SJSA1 (cell line): Measurements from ENCODE around the gene AKNA. TPM values are rescaled to one million over a fixed set of nuclear protein-coding genes. Genes with fewer than 3 reads are reported as not detected.

Experiments
- DNase-seq, 2 experiments: peaks; one replicate each; pipeline ENCODE4 v3.0.0-alpha.2; 2015 to 2020; ENCODE audit warnings: low spot score in 2 of 2, low read depth in 1 of 2
- H3K27ac ChIP-seq: fragments of 250-450 bp; sonication (Bioruptor Pico); 2 replicates; pipeline ENCODE4 v1.5.1; 2020; ENCODE audit warnings: mild to moderate bottlenecking, moderate library complexity
- H3K27me3 ChIP-seq: fragments of 250-450 bp; sonication (Bioruptor Pico); replicated peaks from 2 replicates; pipeline ENCODE4 v1.5.1; 2020; ENCODE audit warnings: mild to moderate bottlenecking, moderate library complexity
- H3K36me3 ChIP-seq: fragments of 250-450 bp; sonication (Bioruptor Pico); 2 replicates; pipeline ENCODE4 v1.5.1; 2020; ENCODE audit warnings: mild to moderate bottlenecking
- H3K4me1 ChIP-seq: fragments of 250-450 bp; sonication (Bioruptor Pico); replicated peaks from 2 replicates; pipeline ENCODE4 v1.6.1; 2021; ENCODE audit warnings: mild to moderate bottlenecking
- H3K4me3 ChIP-seq: fragments of 250-450 bp; sonication (Bioruptor Pico); 2 replicates; pipeline ENCODE4 v1.5.1; 2020; ENCODE audit warnings: mild to moderate bottlenecking
- H3K9me3 ChIP-seq: fragments of 250-450 bp; sonication (Bioruptor Pico); replicated peaks from 2 replicates; pipeline ENCODE4 v1.5.1; 2020; ENCODE audit warnings: mild to moderate bottlenecking
- total RNA-seq: library from RNA; depleted of rRNA; stranded (reverse); fragments of >200 nt; shearing (Covaris generic); gene quantifications from 2 replicates; pipeline ENCODE4 v1.2.3, GENCODE V29; 2014

AKNA gene
- total RNA-seq, 1 experiment from 2014 or later, result 4.8 TPM

- 0 out of 2 replicates have a peak, but pooled peaks cover under 1% of the 10 kb centered on the region for H3K36me3 ChIP-seq
- H3K27me3 ChIP-seq, result no peaks in the 10 kb centered on the region
- no peak overlapping the region for H3K4me3 ChIP-seq
- DNase-seq, result no peak
- H3K9me3 ChIP-seq, result no peaks in the 10 kb centered on the region
- H3K4me1 ChIP-seq, result no peaks in the 10 kb centered on the region
- H3K27ac ChIP-seq, result no peak overlapping the region
These were observed 14.8 kb downstream of the AKNA start for GRCh38 chr9:114372921-114373448.

GRCh38 chr9:114371973-114372917 is 15.5 kb downstream of the AKNA start:
- no peak for DNase-seq

GRCh38 chr9:114371343-114371944 is 16.3 kb downstream of the AKNA start:
- H3K4me3 ChIP-seq, result no peak overlapping the region

More at GRCh38 chr9:114371973-114372917, 15.5 kb downstream of the AKNA start:
- Histone ChIP-seq H3K4me3 (no peak overlapping the region), H3K27ac (no peak overlapping the region), H3K4me1 (peaks cover 2% of the 10 kb centered on the region), H3K27me3 (no peaks in the 10 kb centered on the region), H3K36me3 (peaks cover 6% of the 10 kb centered on the region; the same call in 1 of the 2 replicates), H3K9me3 (no peaks in the 10 kb centered on the region)

GRCh38 chr9:114370968-114371320 is 16.8 kb downstream of the AKNA start:
- Histone ChIP-seq H3K9me3 (no peaks in the 10 kb centered on the region), H3K27me3 (no peaks in the 10 kb centered on the region), H3K27ac (no peak overlapping the region), H3K4me1 (peaks cover 13% of the 10 kb centered on the region), H3K4me3 (no peak overlapping the region), H3K36me3 (peaks cover 11% of the 10 kb centered on the region; the same call in 1 of the 2 replicates)
- no peak for DNase-seq

More at GRCh38 chr9:114371343-114371944, 16.3 kb downstream of the AKNA start:
- Histone ChIP-seq H3K27me3 (no peaks in the 10 kb centered on the region), H3K4me1 (peaks cover 10% of the 10 kb centered on the region), H3K36me3 (peaks cover 11% of the 10 kb centered on the region; the same call in 1 of the 2 replicates), H3K9me3 (no peaks in the 10 kb centered on the region), H3K27ac (no peak overlapping the region)
- DNase-seq, result no peak

GRCh38 chr9:114370251-114370967 is 17.4 kb downstream of the AKNA start:
- no peak overlapping the region for H3K27ac ChIP-seq
- no peak for DNase-seq
- H3K4me1 ChIP-seq, result peaks cover 17% of the 10 kb centered on the region
- H3K4me3 ChIP-seq, result no peak overlapping the region
- H3K36me3 ChIP-seq, result peaks cover 11% of the 10 kb centered on the region; the same call in 1 of the 2 replicates
- no peaks in the 10 kb centered on the region for H3K9me3 ChIP-seq
- H3K27me3 ChIP-seq, result no peaks in the 10 kb centered on the region

GRCh38 chr9:114369216-114370130 is 18.3 kb downstream of the AKNA start:
- DNase-seq, result no peak
- peaks cover 21% of the 10 kb centered on the region for H3K4me1 ChIP-seq
- H3K27ac ChIP-seq, result no peak overlapping the region
- H3K27me3 ChIP-seq, result no peaks in the 10 kb centered on the region
- H3K36me3 ChIP-seq, result peaks cover 18% of the 10 kb centered on the region
- H3K9me3 ChIP-seq, result no peaks in the 10 kb centered on the region
- no peak overlapping the region for H3K4me3 ChIP-seq

- no peaks in the 10 kb centered on the region for H3K9me3 ChIP-seq
- H3K27me3 ChIP-seq, result no peaks in the 10 kb centered on the region
- no peak for DNase-seq
- H3K27ac ChIP-seq, result no peak overlapping the region
- peaks cover 20% of the 10 kb centered on the region for H3K36me3 ChIP-seq
- H3K4me1 ChIP-seq, result peaks cover 24% of the 10 kb centered on the region
- no peak overlapping the region for H3K4me3 ChIP-seq
These were observed 19.8 kb downstream of the AKNA start for GRCh38 chr9:114367772-114368569.

- H3K4me1 ChIP-seq, result peaks cover 24% of the 10 kb centered on the region
- H3K27ac ChIP-seq, result no peak overlapping the region
- DNase-seq, result no peak
These were observed 20.4 kb downstream of the AKNA start for GRCh38 chr9:114367366-114367765.

GRCh38 chr9:114366334-114367128 is 21.3 kb downstream of the AKNA start:
- H3K4me3 ChIP-seq, result no peak overlapping the region
- peak; percentile 61 to 81 for DNase-seq
- peak overlapping the region; percentile 34 for H3K27ac ChIP-seq
- no peaks in the 10 kb centered on the region for H3K27me3 ChIP-seq
- H3K36me3 ChIP-seq, result peaks cover 20% of the 10 kb centered on the region
- H3K9me3 ChIP-seq, result no peaks in the 10 kb centered on the region
- H3K4me1 ChIP-seq, result peaks cover 24% of the 10 kb centered on the region

More at GRCh38 chr9:114367366-114367765, 20.4 kb downstream of the AKNA start:
- Histone ChIP-seq H3K4me3 (no peak overlapping the region), H3K9me3 (no peaks in the 10 kb centered on the region), H3K36me3 (peaks cover 20% of the 10 kb centered on the region), H3K27me3 (no peaks in the 10 kb centered on the region)

GRCh38 chr9:114365194-114365593 is 22.6 kb downstream of the AKNA start:
- Histone ChIP-seq H3K9me3 (no peaks in the 10 kb centered on the region), H3K4me3 (no peak overlapping the region), H3K27ac (peak overlapping the region; percentile 16; the same call in 1 of the 2 replicates), H3K36me3 (peaks cover 20% of the 10 kb centered on the region), H3K4me1 (peaks cover 24% of the 10 kb centered on the region), H3K27me3 (no peaks in the 10 kb centered on the region)
- no peak for DNase-seq

- H3K9me3 ChIP-seq, result no peaks in the 10 kb centered on the region
- H3K4me1 ChIP-seq, result peaks cover 24% of the 10 kb centered on the region
- no peak overlapping the region for H3K4me3 ChIP-seq
- H3K36me3 ChIP-seq, result peaks cover 26% of the 10 kb centered on the region
- H3K27ac ChIP-seq, result no peak overlapping the region
- H3K27me3 ChIP-seq, result no peaks in the 10 kb centered on the region
- no peak for DNase-seq
These were observed 23.4 kb downstream of the AKNA start for GRCh38 chr9:114364134-114365041.
